Activated CD8-positive, alpha-beta memory T cell treated with anti-CD3 and anti-CD28 coated beads, Interleukin-2, amount 10 ng/mL, durations not matched to agents 7 days and 5 days (primary cell): ENCODE measurements around the gene HOMER1. TPM values are rescaled to one million over a fixed set of nuclear protein-coding genes. Genes with fewer than 3 reads are reported as not detected.

Source experiments
- ATAC-seq: fragments of 150-1000 bp; cut with Tn5 transposase; one replicate; pipeline ENCODE4 v1.10.0; 2021; ENCODE audit warnings: moderate library complexity
- CTCF ChIA-PET: fragments of 350-600 bp; sonication (Branson Sonifier 250); formaldehyde crosslinking; loops from one replicate; lab custom pipeline; 2021; ENCODE audit warnings: antibody characterized with exemption; lab: Charles Lee
- DNase-seq: peaks from one replicate; pipeline ENCODE4 v3.0.0-alpha.2; 2020
- H3K27ac Mint-ChIP-seq: one replicate; pipeline ENCODE4 v1.8.0; 2021; ENCODE audit warnings: mild to moderate bottlenecking, mixed read lengths
- H3K27me3 Mint-ChIP-seq: one replicate; pipeline ENCODE4 v1.8.0; 2021; ENCODE audit warnings: mixed read lengths
- H3K36me3 Mint-ChIP-seq: one replicate; pipeline ENCODE4 v1.8.0; 2021; ENCODE audit warnings: mild to moderate bottlenecking, mixed read lengths
- H3K4me1 Mint-ChIP-seq: one replicate; pipeline ENCODE4 v1.8.0; 2021; ENCODE audit warnings: mixed read lengths
- H3K4me3 Mint-ChIP-seq: one replicate; pipeline ENCODE4 v1.8.0; 2021; ENCODE audit warnings: mild to moderate bottlenecking, moderate library complexity, mixed read lengths
- H3K9me3 Mint-ChIP-seq: one replicate; pipeline ENCODE4 v1.8.0; 2022; ENCODE audit warnings: low read depth, mixed read lengths
- total RNA-seq, 2 experiments: library from RNA; stranded (reverse); gene quantifications; one replicate each; pipeline ENCODE4 v1.2.3, GENCODE V29; 2021

Gene HOMER1
- total RNA-seq, 2 experiments from 2014 or later = 2.5 to 5.2 TPM

GRCh38 chr5:79349881-79350280, 164.1 kb downstream of the HOMER1 start:
- Mint-ChIP-seq H3K4me3 (no peak overlapping the region), H3K36me3 (no peaks in the 10 kb centered on the region), H3K9me3 (no peaks in the 10 kb centered on the region), H3K27me3 (peaks cover 4% of the 10 kb centered on the region), H3K4me1 (no peaks in the 10 kb centered on the region), H3K27ac (no peak overlapping the region)
- CTCF ChIA-PET = no interaction called here
- DNase-seq (no peak), ATAC-seq (no peak)

GRCh38 chr5:79349047-79349446, 164.9 kb downstream of the HOMER1 start:
- H3K36me3 Mint-ChIP-seq = no peaks in the 10 kb centered on the region
- no peak overlapping the region for H3K4me3 Mint-ChIP-seq

GRCh38 chr5:79346420-79346824, 167.5 kb downstream of the HOMER1 start:
- H3K9me3 Mint-ChIP-seq = no peaks in the 10 kb centered on the region
- H3K36me3 Mint-ChIP-seq = no peaks in the 10 kb centered on the region
- DNase-seq = no peak
- no peak overlapping the region for H3K27ac Mint-ChIP-seq
- CTCF ChIA-PET = no interaction called here
- no peak for ATAC-seq
- no peak overlapping the region for H3K4me3 Mint-ChIP-seq
- H3K4me1 Mint-ChIP-seq = no peaks in the 10 kb centered on the region
- H3K27me3 Mint-ChIP-seq = no peaks in the 10 kb centered on the region

More at GRCh38 chr5:79349047-79349446, 164.9 kb downstream of the HOMER1 start:
- H3K27ac Mint-ChIP-seq = no peak overlapping the region
- ATAC-seq = no peak
- CTCF ChIA-PET = no interaction called here
- peaks cover 4% of the 10 kb centered on the region for H3K27me3 Mint-ChIP-seq
- no peak for DNase-seq
- H3K4me1 Mint-ChIP-seq = no peaks in the 10 kb centered on the region
- no peaks in the 10 kb centered on the region for H3K9me3 Mint-ChIP-seq

- H3K4me3 Mint-ChIP-seq = no peak overlapping the region
- H3K4me1 Mint-ChIP-seq = no peaks in the 10 kb centered on the region
- H3K9me3 Mint-ChIP-seq = no peaks in the 10 kb centered on the region
- H3K27ac Mint-ChIP-seq = no peak overlapping the region
- H3K36me3 Mint-ChIP-seq = no peaks in the 10 kb centered on the region
- H3K27me3 Mint-ChIP-seq = peaks cover 25% of the 10 kb centered on the region
- DNase-seq (no peak), ATAC-seq (no peak)
- CTCF ChIA-PET = no interaction called here
Measured at GRCh38 chr5:79333852-79334557, 179.9 kb downstream of the HOMER1 start.

- H3K27me3 Mint-ChIP-seq = peaks cover 3% of the 10 kb centered on the region
- DNase-seq (no peak), ATAC-seq (no peak)
- CTCF ChIA-PET = no interaction called here
- H3K4me1 Mint-ChIP-seq = no peaks in the 10 kb centered on the region
- H3K4me3 Mint-ChIP-seq = no peak overlapping the region
- H3K27ac Mint-ChIP-seq = no peak overlapping the region
- H3K36me3 Mint-ChIP-seq = no peaks in the 10 kb centered on the region
- no peaks in the 10 kb centered on the region for H3K9me3 Mint-ChIP-seq
Measured at GRCh38 chr5:79330071-79330470, 183.9 kb downstream of the HOMER1 start.

GRCh38 chr5:79329453-79329852, 184.5 kb downstream of the HOMER1 start:
- H3K36me3 Mint-ChIP-seq = no peaks in the 10 kb centered on the region
- ATAC-seq (no peak), DNase-seq (no peak)
- H3K27me3 Mint-ChIP-seq = peaks cover 3% of the 10 kb centered on the region
- no peaks in the 10 kb centered on the region for H3K9me3 Mint-ChIP-seq
- H3K4me3 Mint-ChIP-seq = no peak overlapping the region
- H3K4me1 Mint-ChIP-seq = no peaks in the 10 kb centered on the region
- H3K27ac Mint-ChIP-seq = no peak overlapping the region
- CTCF ChIA-PET = no interaction called here

Other genes with a start within 250 kb of the HOMER1 start
- gene TENT2, start 98.3 kb upstream of the HOMER1 start, total RNA-seq = 10 to 100 TPM; 75.0 to 82.1 TPM
- gene CMYA5, start 175.7 kb upstream of the HOMER1 start, total RNA-seq = under 1 TPM; 0.12 to 0.21 TPM